ENCODE results near the gene IRAK1BP1.
"Not testable (repeated sequence)": the region's sequence is repeated elsewhere in the genome, so short reads cannot be mapped to it uniquely, and the experiment has no call there.

IRAK1BP1 gene

DNA sequence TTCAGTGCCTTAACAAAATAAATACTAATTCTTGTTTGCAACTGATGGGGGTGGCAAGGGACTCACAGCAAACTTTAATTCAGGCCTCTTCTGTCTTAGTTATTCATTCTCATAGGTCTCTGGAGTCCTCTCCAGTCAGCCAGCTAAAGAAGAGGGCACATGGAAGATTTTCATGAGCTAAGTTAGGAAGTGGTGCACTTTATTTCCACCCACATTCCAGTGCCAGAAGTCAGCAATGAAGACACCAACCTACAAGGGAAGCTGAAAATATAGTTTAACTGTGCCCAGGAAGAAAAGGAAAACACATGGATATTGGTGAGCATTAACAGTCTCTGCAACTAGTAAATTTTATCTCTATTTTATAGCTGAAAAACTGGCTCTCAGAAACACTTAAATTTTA is 16.7 kb upstream of the IRAK1BP1 start:
- H3K9me3 ChIP-seq (ENCODE audit: control insufficient read depth, insufficient read depth, low read length), result no peaks in the 10 kb centered on the region
- no peak overlapping the region for H3K9ac ChIP-seq (ENCODE audit: low read depth, low read length)
- H3K27me3 ChIP-seq (ENCODE audit: control insufficient read depth, insufficient read depth, low read length), result no peaks in the 10 kb centered on the region
- no peaks in the 10 kb centered on the region for H3K4me1 ChIP-seq (ENCODE audit: control insufficient read depth, insufficient read depth, low read length)
- H3K4me3 ChIP-seq (ENCODE audit: low read depth, low read length), result no peak overlapping the region
- H3K36me3 ChIP-seq (ENCODE audit: control insufficient read depth, insufficient read depth, low read length), result no peaks in the 10 kb centered on the region

DNA sequence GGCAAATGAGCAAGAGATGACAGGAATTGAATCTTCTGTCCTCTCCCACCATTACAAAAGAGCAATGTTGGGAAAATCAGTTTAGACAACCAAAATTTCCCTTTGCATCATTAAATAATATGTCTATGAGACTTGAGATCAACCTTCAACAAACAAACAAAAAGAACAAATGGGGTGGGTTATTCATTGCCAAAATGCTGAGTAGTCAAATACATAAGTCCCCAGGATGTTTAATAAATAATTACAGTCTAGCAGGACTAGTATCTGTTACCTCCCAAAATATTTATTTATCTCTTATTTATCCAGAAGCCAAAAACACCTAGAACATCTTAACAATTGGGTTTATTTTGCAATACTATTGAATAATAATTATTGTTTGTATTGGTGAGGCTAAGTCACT is 16.2 kb upstream of the IRAK1BP1 start:
- H3K27me3 ChIP-seq (ENCODE audit: control insufficient read depth, insufficient read depth, low read length), result no peaks in the 10 kb centered on the region
- no peaks in the 10 kb centered on the region for H3K4me1 ChIP-seq (ENCODE audit: control insufficient read depth, insufficient read depth, low read length)
- no peak overlapping the region for H3K4me3 ChIP-seq (ENCODE audit: low read depth, low read length)
- no peaks in the 10 kb centered on the region for H3K9me3 ChIP-seq (ENCODE audit: control insufficient read depth, insufficient read depth, low read length)
- H3K36me3 ChIP-seq (ENCODE audit: control insufficient read depth, insufficient read depth, low read length), result no peaks in the 10 kb centered on the region
- H3K9ac ChIP-seq (ENCODE audit: low read depth, low read length), result no peak overlapping the region

DNA sequence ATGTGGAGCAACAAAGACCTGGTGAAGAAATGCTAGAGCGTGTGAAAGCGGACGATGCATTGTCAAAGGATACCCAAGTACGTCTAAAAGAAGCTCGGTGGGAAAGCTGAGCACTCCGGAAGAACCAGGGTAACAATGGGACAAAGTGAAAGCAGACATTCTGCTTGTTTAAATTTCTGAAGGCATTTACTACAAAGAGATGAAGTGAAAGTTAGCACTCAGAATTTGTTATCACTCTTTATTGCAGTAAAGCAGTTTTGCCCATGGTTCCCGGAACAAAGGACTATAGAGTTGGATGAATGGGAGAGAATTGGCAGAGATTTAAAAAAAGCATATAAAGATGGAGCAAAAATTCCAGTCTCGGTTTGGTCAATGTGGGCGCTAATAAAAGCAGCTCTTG is 12.8 kb upstream of the IRAK1BP1 start:
- no peak overlapping the region for H3K9ac ChIP-seq (ENCODE audit: low read depth, low read length)
- no peaks in the 10 kb centered on the region for H3K4me1 ChIP-seq (ENCODE audit: control insufficient read depth, insufficient read depth, low read length)
- H3K9me3 ChIP-seq (ENCODE audit: control insufficient read depth, insufficient read depth, low read length), result no peaks in the 10 kb centered on the region

DNA sequence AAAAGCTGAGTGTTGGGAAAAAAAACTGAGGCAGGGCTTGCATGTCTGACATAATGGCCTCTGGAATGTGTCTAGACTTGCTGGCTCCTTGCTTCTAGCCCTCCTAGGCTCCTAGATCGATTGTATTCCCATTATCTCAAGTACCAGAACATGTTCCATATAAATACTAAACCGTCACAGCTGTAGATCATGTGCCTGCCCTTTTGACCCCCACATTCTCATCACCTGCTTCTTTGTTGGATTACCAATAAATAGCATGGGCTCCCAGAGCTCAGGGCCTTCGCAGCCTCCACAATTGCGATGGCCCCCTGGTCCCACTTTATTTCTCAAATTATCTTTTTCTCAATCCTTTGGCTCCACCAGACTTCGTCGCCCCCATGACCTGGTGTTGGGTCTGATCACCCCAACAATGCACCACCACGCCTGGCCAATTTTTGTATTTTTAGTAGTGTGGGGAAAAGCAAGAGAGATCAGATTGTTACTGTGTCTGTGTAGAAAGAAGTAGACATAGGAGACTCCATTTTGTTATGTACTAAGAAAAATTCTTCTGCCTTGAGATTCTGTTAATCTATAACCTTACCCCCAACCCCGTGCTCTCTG is 8.9 kb upstream of the IRAK1BP1 start:
- not testable (repeated sequence) for H3K9me3 ChIP-seq (ENCODE audit: control insufficient read depth, insufficient read depth, low read length); H3K36me3 ChIP-seq (ENCODE audit: control insufficient read depth, insufficient read depth, low read length); H3K27me3 ChIP-seq (ENCODE audit: control insufficient read depth, insufficient read depth, low read length); H3K9ac ChIP-seq (ENCODE audit: low read depth, low read length); H3K4me3 ChIP-seq (ENCODE audit: low read depth, low read length); H3K4me1 ChIP-seq (ENCODE audit: control insufficient read depth, insufficient read depth, low read length)

More for the DNA sequence above, 12.8 kb upstream of the IRAK1BP1 start:
- H3K27me3 ChIP-seq (ENCODE audit: control insufficient read depth, insufficient read depth, low read length), result no peaks in the 10 kb centered on the region
- no peaks in the 10 kb centered on the region for H3K36me3 ChIP-seq (ENCODE audit: control insufficient read depth, insufficient read depth, low read length)
- H3K4me3 ChIP-seq (ENCODE audit: low read depth, low read length), result no peak overlapping the region

- no peaks in the 10 kb centered on the region for H3K9me3 ChIP-seq (ENCODE audit: control insufficient read depth, insufficient read depth, low read length)
- H3K27me3 ChIP-seq (ENCODE audit: control insufficient read depth, insufficient read depth, low read length), result no peaks in the 10 kb centered on the region
- H3K4me3 ChIP-seq (ENCODE audit: low read depth, low read length), result no peak overlapping the region
- H3K4me1 ChIP-seq (ENCODE audit: control insufficient read depth, insufficient read depth, low read length), result no peaks in the 10 kb centered on the region
- H3K9ac ChIP-seq (ENCODE audit: low read depth, low read length), result no peak overlapping the region
- H3K36me3 ChIP-seq (ENCODE audit: control insufficient read depth, insufficient read depth, low read length), result no peaks in the 10 kb centered on the region
Observed at GRCh38 chr6:78861509-78861908, 5.8 kb upstream of the IRAK1BP1 start.

- no peak overlapping the region for H3K9ac ChIP-seq (ENCODE audit: low read depth, low read length)
- H3K36me3 ChIP-seq (ENCODE audit: control insufficient read depth, insufficient read depth, low read length), result no peaks in the 10 kb centered on the region
- no peak overlapping the region for H3K4me3 ChIP-seq (ENCODE audit: low read depth, low read length)
- H3K9me3 ChIP-seq (ENCODE audit: control insufficient read depth, insufficient read depth, low read length), result no peaks in the 10 kb centered on the region
- H3K4me1 ChIP-seq (ENCODE audit: control insufficient read depth, insufficient read depth, low read length), result no peaks in the 10 kb centered on the region
- H3K27me3 ChIP-seq (ENCODE audit: control insufficient read depth, insufficient read depth, low read length), result no peaks in the 10 kb centered on the region
Observed at GRCh38 chr6:78863576-78863975, 3.8 kb upstream of the IRAK1BP1 start.

DNA sequence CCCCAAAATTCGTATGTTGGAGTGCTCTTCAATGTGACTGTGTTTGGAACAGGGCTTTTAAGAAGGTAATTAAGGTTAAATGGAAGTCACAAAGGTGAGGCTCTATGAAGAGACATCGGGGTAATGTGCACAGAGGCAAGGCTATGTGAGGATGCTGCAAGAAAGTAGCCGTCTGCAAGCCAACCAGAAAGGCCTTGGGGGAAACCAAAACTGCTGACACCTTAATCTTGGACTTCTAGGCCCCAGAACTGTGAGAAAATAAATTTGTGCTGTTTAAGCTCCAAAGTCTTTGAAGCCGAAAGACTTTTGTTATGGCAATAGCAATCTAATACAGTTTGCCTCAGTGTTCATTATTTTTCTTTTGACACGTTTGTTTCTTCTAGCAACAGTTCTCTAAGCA is 2.4 kb upstream of the IRAK1BP1 start:
- no peak overlapping the region for H3K4me3 ChIP-seq (ENCODE audit: low read depth, low read length)
- H3K9ac ChIP-seq (ENCODE audit: low read depth, low read length), result no peak overlapping the region
- H3K4me1 ChIP-seq (ENCODE audit: control insufficient read depth, insufficient read depth, low read length), result no peaks in the 10 kb centered on the region
- H3K9me3 ChIP-seq (ENCODE audit: control insufficient read depth, insufficient read depth, low read length), result no peaks in the 10 kb centered on the region
- no peaks in the 10 kb centered on the region for H3K36me3 ChIP-seq (ENCODE audit: control insufficient read depth, insufficient read depth, low read length)
- no peaks in the 10 kb centered on the region for H3K27me3 ChIP-seq (ENCODE audit: control insufficient read depth, insufficient read depth, low read length)

- Histone ChIP-seq H3K9ac (ENCODE audit: low read depth, low read length) (peak overlapping the region; percentile 61), H3K4me1 (ENCODE audit: control insufficient read depth, insufficient read depth, low read length) (no peaks in the 10 kb centered on the region), H3K4me3 (ENCODE audit: low read depth, low read length) (peak overlapping the region; percentile 97), H3K36me3 (ENCODE audit: control insufficient read depth, insufficient read depth, low read length) (no peaks in the 10 kb centered on the region), H3K9me3 (ENCODE audit: control insufficient read depth, insufficient read depth, low read length) (no peaks in the 10 kb centered on the region), H3K27me3 (ENCODE audit: control insufficient read depth, insufficient read depth, low read length) (no peaks in the 10 kb centered on the region)
Observed at GRCh38 chr6:78867020-78867369, 356 bp upstream of the IRAK1BP1 start.

GRCh38 chr6:78868116-78868515 is 765 bp downstream of the IRAK1BP1 start:
- H3K9ac ChIP-seq (ENCODE audit: low read depth, low read length), result peak overlapping the region; percentile 79
- peak overlapping the region; percentile 97 for H3K4me3 ChIP-seq (ENCODE audit: low read depth, low read length)
- H3K9me3 ChIP-seq (ENCODE audit: control insufficient read depth, insufficient read depth, low read length), result no peaks in the 10 kb centered on the region
- no peaks in the 10 kb centered on the region for H3K36me3 ChIP-seq (ENCODE audit: control insufficient read depth, insufficient read depth, low read length)
- H3K4me1 ChIP-seq (ENCODE audit: control insufficient read depth, insufficient read depth, low read length), result no peaks in the 10 kb centered on the region
- H3K27me3 ChIP-seq (ENCODE audit: control insufficient read depth, insufficient read depth, low read length), result no peaks in the 10 kb centered on the region

DNA sequence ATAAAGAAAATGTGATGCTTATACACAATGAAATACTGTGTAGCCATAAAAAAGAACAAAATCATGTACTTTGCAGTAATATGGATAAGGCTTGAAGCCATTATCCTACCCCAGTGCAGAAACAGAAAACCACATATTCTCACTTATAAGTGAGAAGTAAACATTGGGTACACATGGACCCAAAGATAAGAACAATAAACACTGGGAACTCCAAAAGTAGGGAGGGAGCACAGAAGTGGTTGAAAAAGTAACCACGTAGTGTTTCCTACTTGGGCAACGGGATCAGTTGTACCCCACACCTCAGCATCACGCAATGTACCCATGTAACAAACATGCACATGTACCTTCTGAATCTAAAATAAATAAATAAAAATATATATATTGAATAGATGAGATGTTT is 8.2 kb downstream of the IRAK1BP1 start:
- H3K9ac ChIP-seq (ENCODE audit: low read depth, low read length), result no peak overlapping the region
- peaks cover 6% of the 10 kb centered on the region for H3K9me3 ChIP-seq (ENCODE audit: control insufficient read depth, insufficient read depth, low read length)
- H3K4me1 ChIP-seq (ENCODE audit: control insufficient read depth, insufficient read depth, low read length), result no peaks in the 10 kb centered on the region
- H3K4me3 ChIP-seq (ENCODE audit: low read depth, low read length), result no peak overlapping the region
- H3K36me3 ChIP-seq (ENCODE audit: control insufficient read depth, insufficient read depth, low read length), result no peaks in the 10 kb centered on the region
- H3K27me3 ChIP-seq (ENCODE audit: control insufficient read depth, insufficient read depth, low read length), result no peaks in the 10 kb centered on the region

GRCh38 chr6:78883651-78884050 is 16.3 kb downstream of the IRAK1BP1 start:
- Histone ChIP-seq H3K9ac (ENCODE audit: low read depth, low read length) (no peak overlapping the region), H3K36me3 (ENCODE audit: control insufficient read depth, insufficient read depth, low read length) (no peaks in the 10 kb centered on the region), H3K4me3 (ENCODE audit: low read depth, low read length) (no peak overlapping the region), H3K9me3 (ENCODE audit: control insufficient read depth, insufficient read depth, low read length) (no peaks in the 10 kb centered on the region), H3K4me1 (ENCODE audit: control insufficient read depth, insufficient read depth, low read length) (no peaks in the 10 kb centered on the region), H3K27me3 (ENCODE audit: control insufficient read depth, insufficient read depth, low read length) (no peaks in the 10 kb centered on the region)

DNA sequence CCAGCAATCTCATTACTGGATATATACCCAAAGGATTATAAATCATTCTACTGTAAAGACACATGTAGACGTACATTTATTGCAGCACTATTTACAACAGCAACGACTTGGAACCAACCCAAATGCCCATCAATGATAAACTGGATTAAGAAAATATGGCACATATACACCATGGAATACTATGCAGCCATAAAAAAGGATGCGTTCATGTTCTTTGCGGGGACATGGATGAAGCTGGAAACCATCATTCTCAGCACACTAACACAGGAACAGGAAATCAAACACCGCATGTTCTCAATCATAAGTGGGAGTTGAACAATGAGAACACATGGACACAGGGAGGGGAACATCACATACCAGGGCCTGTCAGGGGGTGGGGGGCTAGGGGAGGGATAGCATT is 22.6 kb downstream of the IRAK1BP1 start:
- H3K4me3 ChIP-seq (ENCODE audit: low read depth, low read length); H3K27me3 ChIP-seq (ENCODE audit: control insufficient read depth, insufficient read depth, low read length); H3K36me3 ChIP-seq (ENCODE audit: control insufficient read depth, insufficient read depth, low read length); H3K9me3 ChIP-seq (ENCODE audit: control insufficient read depth, insufficient read depth, low read length); H3K9ac ChIP-seq (ENCODE audit: low read depth, low read length); H3K4me1 ChIP-seq (ENCODE audit: control insufficient read depth, insufficient read depth, low read length): not testable (repeated sequence)

GRCh38 chr6:78896227-78896626 is 28.9 kb downstream of the IRAK1BP1 start:
- H3K9me3 ChIP-seq (ENCODE audit: control insufficient read depth, insufficient read depth, low read length), result no peaks in the 10 kb centered on the region
- no peaks in the 10 kb centered on the region for H3K36me3 ChIP-seq (ENCODE audit: control insufficient read depth, insufficient read depth, low read length)
- no peak overlapping the region for H3K4me3 ChIP-seq (ENCODE audit: low read depth, low read length)
- H3K9ac ChIP-seq (ENCODE audit: low read depth, low read length), result no peak overlapping the region
- no peaks in the 10 kb centered on the region for H3K4me1 ChIP-seq (ENCODE audit: control insufficient read depth, insufficient read depth, low read length)
- no peaks in the 10 kb centered on the region for H3K27me3 ChIP-seq (ENCODE audit: control insufficient read depth, insufficient read depth, low read length)
